GM12878 (cell line): ENCODE results near the gene NFILZ.

Experiments used
- BRCA1 ChIP-seq: IDR thresholded peaks from 2 replicates; pipeline ENCODE4 v1.6.1; 2011; ENCODE audit warnings: low read depth, low read length, improper control_type of control experiment
- CTCF ChIP-seq, 3 experiments: IDR thresholded peaks in 2 of 3; conservative IDR thresholded peaks in 1 of 3; 2 replicates each; pipeline ENCODE4 v1.5.1; 2011; ENCODE audit warnings: low read depth in 3 of 3, low read length in 3 of 3, mild to moderate bottlenecking in 3 of 3, control low read depth in 2 of 3, moderate library complexity in 2 of 3, inconsistent platforms in 1 of 3, mixed read lengths in 1 of 3; ENCODE audit not compliant: control insufficient read depth in 2 of 3, insufficient read depth in 1 of 3; ENCODE audit errors: extremely low read depth in 1 of 3
- MXI1 ChIP-seq: fragments of 150-350 bp; IDR thresholded peaks from 2 replicates; pipeline ENCODE4 v1.6.1; 2011; ENCODE audit warnings: low read depth, mild to moderate bottlenecking, inconsistent platforms, low read length, improper control_type of control experiment
- NBN ChIP-seq: fragments of 450-650 bp; IDR thresholded peaks from 2 replicates; pipeline ENCODE4 v1.6.1; 2016
- POLR2A ChIP-seq: IDR thresholded peaks from 2 replicates; pipeline ENCODE4 v1.6.1; 2011; ENCODE audit warnings: low read depth, mild to moderate bottlenecking, low read length
- POLR2AphosphoS5 ChIP-seq: IDR thresholded peaks from 2 replicates; pipeline ENCODE4 v1.6.1; 2011; ENCODE audit warnings: mild to moderate bottlenecking, low read length, inconsistent platforms
- RFX5 ChIP-seq: IDR thresholded peaks from 2 replicates; pipeline ENCODE4 v1.6.1; 2011; ENCODE audit warnings: low read depth, low read length, improper control_type of control experiment
- ZBTB11 ChIP-seq: fragments of 450-650 bp; formaldehyde crosslinking; IDR thresholded peaks from 2 replicates; pipeline ENCODE4 v1.5.0; 2022; ENCODE audit warnings: mild to moderate bottlenecking, missing genetic modification characterization
- ZNF24 ChIP-seq: fragments of 450-650 bp; IDR thresholded peaks from 2 replicates; pipeline ENCODE4 v1.6.1; 2017; ENCODE audit warnings: antibody characterized with exemption, mild to moderate bottlenecking

GRCh38 chr19:8611391-8611876 lies 19.0 kb upstream of the NFILZ start:
- TF ChIP-seq RFX5, result no peak
- TF ChIP-seq NBN, result no peak
- TF ChIP-seq POLR2A, result no peak
- TF ChIP-seq BRCA1, result no peak
- TF ChIP-seq ZBTB11, result no peak
- no peak for TF ChIP-seq CTCF (IDR thresholded peaks at IDR 0.05 in 2 of 3, conservative IDR thresholded peaks at IDR 0.05 in 1 of 3; ENCODE audit: control insufficient read depth in 2 of 3, extremely low read depth in 1 of 3, insufficient read depth in 1 of 3, low read depth in 3 of 3, low read length in 3 of 3)
- no peak for TF ChIP-seq POLR2AphosphoS5
- no peak for TF ChIP-seq ZNF24
- TF ChIP-seq MXI1, result no peak
